Neuron (in vitro differentiated cells): ENCODE measurements around the gene NLRP5.

Experiments used
- H2AFZ ChIP-seq: one replicate; pipeline ENCODE4 v1.6.1; 2013; ENCODE audit warnings: low read depth, mild to moderate bottlenecking, inconsistent platforms, low read length, moderate library complexity
- H3K27me3 ChIP-seq: one replicate; pipeline ENCODE4 v1.6.1; 2013; ENCODE audit warnings: low read length; ENCODE audit not compliant: insufficient read depth
- H3K36me3 ChIP-seq: one replicate; pipeline ENCODE4 v1.6.1; 2013; ENCODE audit warnings: low read length; ENCODE audit not compliant: insufficient read depth
- H3K4me1 ChIP-seq: one replicate; pipeline ENCODE4 v1.6.1; 2013; ENCODE audit warnings: low read length; ENCODE audit not compliant: insufficient read depth
- H3K4me3 ChIP-seq: 2 replicates; pipeline ENCODE4 v1.5.1; 2013; ENCODE audit warnings: mild to moderate bottlenecking, low read length, moderate library complexity
- H3K9me3 ChIP-seq: one replicate; pipeline ENCODE4 v1.6.1; 2013; ENCODE audit warnings: low read length

The NLRP5 gene

DNA sequence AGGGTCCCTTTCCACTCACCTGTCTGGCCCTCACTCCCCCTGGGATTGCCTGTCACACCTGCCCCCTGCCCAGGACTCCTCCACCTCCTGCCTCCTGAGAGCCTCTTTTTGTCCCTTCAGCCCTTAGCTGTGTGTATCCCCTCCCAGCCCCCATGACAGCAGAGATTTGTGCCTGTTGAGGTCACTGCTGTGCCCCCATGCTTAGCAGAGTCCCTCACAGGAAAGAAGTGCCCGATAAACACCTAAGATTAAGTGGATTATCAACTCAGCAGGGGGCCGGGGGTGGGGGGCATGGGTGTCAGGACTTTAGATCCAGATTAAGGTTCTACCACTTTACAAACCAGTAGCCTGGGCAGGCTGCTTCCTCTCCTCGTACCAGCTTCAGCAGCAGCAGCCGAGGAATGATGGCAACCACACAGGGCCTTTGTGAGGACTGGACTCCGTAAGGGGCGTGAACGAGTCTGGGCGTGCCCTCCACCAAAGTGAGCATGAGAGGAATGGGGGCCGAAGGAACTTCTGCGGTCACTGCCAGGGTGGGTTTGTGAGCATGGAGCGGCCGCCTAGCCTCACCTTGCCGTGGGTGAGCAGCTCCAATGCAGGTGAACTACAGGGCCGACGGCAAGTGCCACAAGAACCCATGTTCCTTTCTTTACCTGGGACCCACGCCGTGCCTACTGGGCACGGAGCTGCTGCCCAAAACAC is 98.4 kb downstream of the NLRP5 start:
- no peaks in the 10 kb centered on the region for H3K27me3 ChIP-seq
- peaks cover 3% of the 10 kb centered on the region for H3K4me1 ChIP-seq
- peaks cover 19% of the 10 kb centered on the region for H3K36me3 ChIP-seq
- no peak overlapping the region for H2AFZ ChIP-seq
- peaks cover 10% of the 10 kb centered on the region for H3K9me3 ChIP-seq
- no peak overlapping the region for H3K4me3 ChIP-seq

DNA sequence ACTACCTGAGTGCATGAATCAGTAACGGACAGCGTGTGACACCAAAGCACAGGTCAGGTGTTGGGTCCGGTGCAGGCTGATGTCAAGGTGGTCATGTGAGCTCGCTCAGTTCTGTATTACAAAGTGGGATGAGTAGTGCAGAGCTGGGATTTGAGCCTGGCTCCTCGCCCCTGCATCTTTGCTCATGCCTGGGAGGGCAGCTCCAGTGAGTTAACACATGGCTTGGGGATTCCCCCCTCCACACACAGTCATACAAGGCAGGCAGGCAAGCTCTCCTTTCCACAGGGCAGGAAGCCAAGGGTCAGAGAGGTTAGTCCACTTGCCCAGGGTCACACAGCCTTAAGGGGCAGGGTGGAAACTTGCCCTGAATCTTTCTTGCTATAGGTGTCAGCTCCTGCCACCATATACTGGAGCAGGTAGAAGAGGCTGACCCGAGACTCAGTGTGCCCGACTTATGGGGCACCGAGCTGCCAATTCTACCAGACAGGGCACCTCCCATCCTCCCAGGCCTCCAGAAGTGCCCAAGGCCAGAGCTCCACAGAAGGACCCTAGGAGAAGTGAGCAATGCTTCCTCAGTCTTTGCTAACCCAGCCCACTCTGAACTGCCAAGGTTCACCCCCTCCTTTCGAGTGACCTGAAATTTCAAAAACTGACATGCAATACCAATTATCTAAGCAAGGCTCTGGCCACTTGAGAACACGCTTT is 99.1 kb downstream of the NLRP5 start:
- Histone ChIP-seq H3K4me3 (no peak overlapping the region), H3K9me3 (peaks cover 13% of the 10 kb centered on the region), H3K4me1 (peaks cover 2% of the 10 kb centered on the region), H3K36me3 (peaks cover 24% of the 10 kb centered on the region), H2AFZ (no peak overlapping the region), H3K27me3 (no peaks in the 10 kb centered on the region)

DNA sequence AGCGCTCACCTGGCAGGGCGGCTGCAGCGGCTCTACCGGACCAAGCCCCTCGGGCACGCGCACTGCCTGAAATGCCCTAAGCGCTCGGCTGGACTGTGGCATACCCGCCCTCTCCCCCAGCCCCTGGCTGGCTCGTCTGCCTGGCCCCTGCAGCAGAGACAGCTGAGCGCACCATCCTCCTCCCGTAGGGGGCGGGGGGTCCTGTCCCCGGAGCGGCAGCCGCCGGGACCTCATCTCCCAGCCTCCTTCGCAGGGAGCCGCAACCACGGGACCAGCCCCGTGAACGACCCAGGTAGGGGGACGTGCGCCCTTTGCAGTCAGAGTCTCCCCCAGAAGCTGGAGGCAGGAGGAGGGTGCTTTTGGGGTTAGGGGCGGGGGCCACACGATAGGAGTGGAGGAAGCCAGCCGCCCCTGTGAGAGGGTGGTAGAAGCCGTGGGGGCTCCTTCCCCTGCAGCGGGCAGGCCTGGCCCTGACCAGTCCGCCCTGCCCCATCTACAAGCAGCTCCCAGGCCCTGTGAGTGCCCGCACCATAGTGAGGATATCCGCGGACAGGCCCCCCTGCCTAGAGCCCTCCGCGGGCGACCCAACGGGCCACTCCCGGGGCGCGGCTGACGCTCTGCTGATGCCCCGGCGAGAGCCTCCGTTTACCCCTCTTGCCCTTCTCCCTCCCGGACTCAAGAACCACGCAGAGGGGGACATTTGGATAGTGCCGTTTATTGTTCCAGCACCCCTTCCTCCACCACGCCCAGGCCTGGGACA is 100.3 kb downstream of the NLRP5 start:
- Histone ChIP-seq H3K4me3 (no peak overlapping the region), H3K27me3 (no peaks in the 10 kb centered on the region), H2AFZ (no peak overlapping the region), H3K4me1 (no peaks in the 10 kb centered on the region), H3K9me3 (peaks cover 20% of the 10 kb centered on the region), H3K36me3 (peaks cover 30% of the 10 kb centered on the region)

DNA sequence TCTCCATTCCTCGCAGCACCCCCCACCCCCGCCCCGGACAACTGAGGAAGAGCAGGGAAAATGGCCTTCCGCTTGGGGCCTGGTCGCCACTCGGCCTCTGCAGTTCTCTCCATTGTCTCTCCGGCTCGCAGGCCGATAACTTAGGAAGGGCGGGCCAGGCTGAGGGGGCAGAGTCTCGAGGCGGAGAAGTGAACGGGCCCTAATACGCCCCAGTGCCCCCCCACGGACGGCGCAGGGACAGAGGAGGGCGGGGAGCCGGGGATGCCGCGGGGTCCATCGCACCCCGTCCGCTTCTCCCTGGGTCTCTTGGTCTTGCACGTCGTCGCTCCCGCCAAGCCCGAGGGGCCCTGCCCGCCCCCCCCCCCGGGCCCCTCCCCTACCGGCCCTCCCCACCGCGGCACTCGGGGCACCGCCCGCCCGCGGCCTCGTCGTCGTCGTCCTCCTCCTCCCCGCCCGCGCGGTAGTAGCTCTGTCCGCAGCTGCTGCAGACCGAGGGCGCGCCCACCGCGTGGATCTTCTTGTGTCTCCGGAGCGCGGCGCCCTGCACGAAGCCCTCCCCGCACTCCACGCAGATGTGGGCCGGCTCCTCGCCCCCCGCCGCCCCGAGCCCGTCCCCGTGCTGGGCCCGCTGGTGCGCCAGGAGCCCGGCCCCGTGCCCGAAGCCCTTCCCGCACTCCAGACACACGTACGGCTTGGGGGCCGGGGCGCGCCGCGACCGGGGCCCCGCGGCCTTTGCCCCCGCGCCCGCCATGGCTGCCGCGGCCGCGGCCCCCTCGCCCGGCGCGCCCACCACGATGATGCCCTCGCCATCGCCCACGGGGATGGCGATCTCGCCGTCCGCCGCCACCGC is 101.3 kb downstream of the NLRP5 start:
- Histone ChIP-seq H3K4me3 (no peak overlapping the region), H3K9me3 (peaks cover 28% of the 10 kb centered on the region), H3K4me1 (no peaks in the 10 kb centered on the region), H3K27me3 (no peaks in the 10 kb centered on the region), H3K36me3 (peaks cover 30% of the 10 kb centered on the region), H2AFZ (no peak overlapping the region)

DNA sequence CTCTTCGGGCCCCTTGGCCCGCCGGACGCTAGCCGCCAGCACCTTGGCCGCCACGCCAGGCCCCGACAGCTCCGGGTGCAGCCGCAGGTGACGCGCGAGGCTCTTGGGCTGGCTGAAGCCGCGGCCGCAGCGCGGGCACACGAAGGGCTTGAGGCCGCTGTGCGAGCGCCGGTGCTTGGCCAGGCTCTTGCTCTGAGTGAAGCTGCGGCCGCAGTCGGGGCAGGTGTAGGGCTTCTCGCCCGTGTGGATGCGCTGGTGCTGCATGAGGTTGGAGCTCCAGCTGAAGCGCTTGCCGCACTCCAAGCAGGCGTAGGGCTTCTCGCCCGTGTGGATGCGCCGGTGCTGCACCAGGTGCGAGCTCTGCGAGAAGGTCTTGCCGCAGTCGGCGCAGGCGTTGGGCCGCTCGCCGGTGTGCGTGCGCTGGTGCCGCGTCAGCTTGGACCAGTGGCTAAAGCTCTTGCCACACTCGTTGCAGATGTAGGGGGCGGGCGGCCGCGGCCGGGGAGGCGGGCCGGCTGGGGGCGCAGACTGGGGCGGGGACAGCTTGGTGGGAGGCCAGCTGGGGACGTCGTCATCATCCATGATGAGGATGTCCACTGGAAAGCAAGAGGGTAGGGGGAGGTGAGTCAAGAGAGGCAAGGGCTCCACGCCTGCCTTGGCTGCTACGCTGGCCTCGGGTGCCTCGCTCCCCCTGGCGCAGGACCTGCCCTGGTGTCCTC is 102.1 kb downstream of the NLRP5 start:
- H3K4me1 ChIP-seq: no peaks in the 10 kb centered on the region
- peaks cover 37% of the 10 kb centered on the region for H3K36me3 ChIP-seq
- no peaks in the 10 kb centered on the region for H3K27me3 ChIP-seq
- H3K4me3 ChIP-seq: no peak overlapping the region
- peaks cover 36% of the 10 kb centered on the region for H3K9me3 ChIP-seq
- H2AFZ ChIP-seq: no peak overlapping the region

DNA sequence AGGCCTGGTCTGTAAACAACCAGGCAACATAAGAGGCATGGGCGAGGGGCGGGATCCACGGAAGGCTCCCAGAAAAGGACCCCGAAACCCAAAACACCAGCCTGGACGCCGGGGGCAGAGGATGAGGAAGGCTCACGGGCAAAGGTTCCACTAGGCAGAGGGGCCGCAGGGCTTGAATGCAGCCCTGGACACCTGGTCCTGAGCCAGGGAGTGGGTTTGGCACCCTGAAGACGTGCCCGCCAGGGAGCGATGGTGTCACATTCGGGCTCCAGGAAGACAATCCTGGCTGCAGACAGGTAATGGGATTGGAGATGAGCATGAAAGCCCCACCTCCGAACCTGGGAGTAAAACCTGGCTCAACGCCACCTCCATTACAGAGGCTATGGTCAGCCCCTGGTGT is 102.8 kb downstream of the NLRP5 start:
- no peaks in the 10 kb centered on the region for H3K4me1 ChIP-seq
- no peak overlapping the region for H3K4me3 ChIP-seq
- H3K36me3 ChIP-seq: peaks cover 38% of the 10 kb centered on the region
- H3K27me3 ChIP-seq: no peaks in the 10 kb centered on the region
- peaks cover 37% of the 10 kb centered on the region for H3K9me3 ChIP-seq
- no peak overlapping the region for H2AFZ ChIP-seq

DNA sequence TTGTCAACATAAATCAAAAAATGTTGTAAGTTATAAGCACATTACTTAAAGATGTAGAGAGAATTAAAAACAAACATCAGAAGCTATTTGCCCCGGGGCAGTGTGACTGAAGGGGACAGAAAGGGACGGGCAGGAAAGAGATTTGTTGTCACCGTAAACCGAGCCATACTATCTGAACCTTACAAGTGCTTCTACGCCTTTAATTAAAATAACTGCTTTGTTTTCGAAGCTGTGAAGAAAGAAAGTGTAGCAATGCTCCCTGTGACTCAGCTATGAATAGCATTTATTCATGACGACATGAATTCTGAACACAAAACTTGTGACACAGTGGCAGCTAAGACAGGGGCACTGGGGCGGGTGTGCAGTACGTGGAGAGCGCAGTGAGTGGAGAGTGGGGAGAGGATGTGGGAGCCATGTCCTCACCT is 104.5 kb downstream of the NLRP5 start:
- Histone ChIP-seq H3K4me1 (no peaks in the 10 kb centered on the region), H3K9me3 (peaks cover 51% of the 10 kb centered on the region), H2AFZ (no peak overlapping the region), H3K36me3 (peaks cover 48% of the 10 kb centered on the region), H3K27me3 (no peaks in the 10 kb centered on the region), H3K4me3 (no peak overlapping the region)

DNA sequence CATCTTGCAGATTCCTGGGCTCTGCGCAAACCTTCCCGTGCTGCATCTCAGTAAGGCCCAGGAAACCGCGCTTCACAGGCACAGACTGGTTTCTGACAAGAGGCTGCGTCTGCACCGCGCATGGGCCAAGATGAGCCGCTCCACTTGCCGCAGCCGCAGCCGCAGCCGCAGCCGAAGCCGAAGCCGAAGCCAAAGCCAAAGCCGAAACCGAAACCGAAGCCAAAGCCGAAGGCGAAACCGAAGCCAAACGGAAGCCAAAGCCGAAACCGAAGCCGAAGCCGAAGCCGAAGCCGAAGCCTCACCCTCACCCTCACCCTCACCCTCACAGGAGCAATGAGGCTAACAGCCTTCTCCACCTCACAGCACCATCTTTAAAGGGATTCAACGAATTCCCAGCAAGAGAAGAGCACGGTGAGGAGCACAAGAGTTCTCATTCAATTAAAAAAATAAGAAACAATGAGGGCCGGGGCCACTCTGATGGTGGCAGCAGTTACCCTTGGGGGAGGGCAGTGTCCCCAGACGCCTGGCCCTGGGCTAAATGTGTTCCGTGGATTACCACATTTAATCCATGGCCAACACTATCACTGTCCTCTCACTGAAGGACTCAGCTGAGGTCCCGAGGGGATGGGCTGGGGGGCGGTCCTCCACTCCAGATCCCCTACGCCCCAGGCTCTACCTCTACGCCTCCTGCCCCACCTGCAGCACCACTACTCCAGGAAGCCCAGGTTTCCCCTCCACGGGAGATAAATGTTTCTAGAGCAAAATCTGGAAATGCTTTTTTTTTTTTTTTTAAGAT is 105.4 kb downstream of the NLRP5 start:
- Histone ChIP-seq H3K4me1 (no peaks in the 10 kb centered on the region), H3K9me3 (peaks cover 57% of the 10 kb centered on the region), H2AFZ (no peak overlapping the region), H3K27me3 (no peaks in the 10 kb centered on the region), H3K4me3 (no peak overlapping the region), H3K36me3 (peaks cover 52% of the 10 kb centered on the region)

DNA sequence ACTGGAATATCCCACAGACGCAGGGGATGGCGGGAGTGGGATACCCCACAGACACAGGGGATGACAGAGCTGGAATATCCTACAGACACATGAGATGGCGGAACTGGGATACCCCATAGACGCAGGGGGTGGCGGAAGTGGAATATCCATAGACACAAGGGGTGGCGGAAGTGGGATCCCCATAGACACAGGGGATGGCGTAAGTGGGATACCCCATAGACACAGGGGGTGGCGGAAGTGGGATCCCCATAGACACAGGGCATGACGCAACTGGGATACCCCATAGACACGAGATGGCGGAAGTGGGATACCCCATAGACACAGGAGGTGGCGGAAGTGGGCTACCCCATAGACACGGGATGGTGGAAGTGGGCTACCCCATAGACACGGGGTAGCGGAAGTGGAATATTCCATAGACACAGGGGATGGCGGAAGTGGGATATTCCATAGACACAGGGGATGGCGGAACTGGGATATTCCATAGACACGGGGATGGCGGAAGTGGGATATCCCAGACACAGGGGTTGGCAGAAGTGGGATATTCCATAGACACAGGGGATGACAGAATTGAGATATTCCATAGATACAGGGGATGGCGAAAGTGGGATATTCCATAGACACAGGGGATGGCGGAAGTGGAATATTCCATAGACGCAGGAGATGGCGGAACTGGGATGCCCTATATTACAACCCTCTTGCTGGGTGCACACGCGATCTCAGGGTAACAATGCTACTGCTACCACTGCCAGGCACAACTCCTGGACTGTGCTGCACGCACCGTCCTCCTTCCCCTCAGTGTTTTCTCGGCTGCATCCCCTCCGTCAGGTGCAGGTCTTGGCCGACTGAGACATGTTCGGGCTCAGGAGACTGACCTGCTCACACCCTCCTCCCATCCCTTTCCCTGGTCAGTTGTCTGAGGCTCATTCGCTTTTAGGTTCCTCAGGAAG is 106.4 kb downstream of the NLRP5 start:
- Histone ChIP-seq H3K9me3 (peaks cover 66% of the 10 kb centered on the region), H3K4me1 (no peaks in the 10 kb centered on the region), H3K36me3 (peaks cover 62% of the 10 kb centered on the region), H3K27me3 (no peaks in the 10 kb centered on the region), H3K4me3 (no peak overlapping the region), H2AFZ (no peak overlapping the region)

DNA sequence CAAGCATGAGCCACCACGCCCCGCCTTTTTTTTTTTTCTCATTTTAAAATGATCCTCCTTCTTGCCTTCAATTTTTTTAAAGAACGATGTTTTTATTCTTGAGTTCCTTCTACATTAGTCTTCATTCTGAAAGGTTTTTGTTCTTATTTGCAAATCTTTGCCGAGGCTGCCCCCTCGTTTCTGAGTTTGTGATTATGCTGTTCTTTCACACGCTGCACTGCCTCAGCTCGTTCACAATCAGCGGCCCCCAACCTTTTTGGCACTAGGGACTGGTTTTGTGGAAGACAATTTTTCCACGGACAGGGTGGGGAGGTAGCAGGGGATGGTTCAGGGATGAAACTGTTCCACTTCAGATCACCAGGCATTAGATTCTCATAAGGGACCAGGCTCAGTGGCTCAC is 107.9 kb downstream of the NLRP5 start:
- peaks cover 65% of the 10 kb centered on the region for H3K36me3 ChIP-seq
- H3K4me3 ChIP-seq: no peak overlapping the region

DNA sequence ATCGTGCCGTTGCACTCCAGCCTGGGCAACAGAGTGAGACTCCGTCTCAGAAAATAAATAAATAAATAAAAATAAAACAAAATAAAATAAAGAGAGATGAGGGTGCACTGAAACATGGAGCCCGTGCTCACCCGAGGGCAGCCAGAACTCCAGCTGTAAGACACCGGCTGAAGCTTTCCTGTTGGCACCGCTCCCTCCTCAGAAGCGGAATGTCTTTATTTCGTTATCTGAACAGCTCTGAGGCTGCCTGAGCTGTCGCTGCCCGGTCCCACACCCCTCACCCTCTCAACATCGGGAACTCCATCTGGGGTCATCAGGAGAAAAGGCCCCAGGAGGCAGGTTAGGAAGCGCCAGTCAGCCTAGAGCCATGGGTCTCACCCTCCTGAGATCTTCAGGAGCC is 110.1 kb downstream of the NLRP5 start:
- H3K4me1 ChIP-seq: no peaks in the 10 kb centered on the region
- no peaks in the 10 kb centered on the region for H3K27me3 ChIP-seq
- H3K36me3 ChIP-seq: peaks cover 69% of the 10 kb centered on the region
- H2AFZ ChIP-seq: no peak overlapping the region
- H3K9me3 ChIP-seq: peaks cover 77% of the 10 kb centered on the region
- H3K4me3 ChIP-seq: no peak overlapping the region

More for the DNA sequence above, 107.9 kb downstream of the NLRP5 start:
- Histone ChIP-seq H3K9me3 (peaks cover 73% of the 10 kb centered on the region), H2AFZ (no peak overlapping the region), H3K27me3 (no peaks in the 10 kb centered on the region), H3K4me1 (no peaks in the 10 kb centered on the region)
